ENCODE data around the gene ASPN.

The ASPN gene

GRCh38 chr9:92518199-92518598, 35.9 kb upstream of the ASPN start:
- Histone ChIP-seq H3K27ac (ENCODE audit: low read length) (no peak overlapping the region), H3K9me3 (ENCODE audit: control insufficient read depth in 2 of 2, low read length in 2 of 2) (no peaks in the 10 kb centered on the region), H3K27me3 (ENCODE audit: control insufficient read depth in 1 of 2, insufficient read depth in 2 of 2, low read length in 2 of 2) (no peaks in the 10 kb centered on the region), H3K36me3 (ENCODE audit: control insufficient read depth in 2 of 2, insufficient read depth in 2 of 2, low read length in 2 of 2) (peaks cover 0 to 3% of the 10 kb centered on the region in 2 donors), H3K4me3 (ENCODE audit: low read length in 2 of 2) (no peak overlapping the region), H3K4me1 (ENCODE audit: control insufficient read depth, insufficient read depth, low read length) (peaks cover 3% of the 10 kb centered on the region), H3K9ac (ENCODE audit: low read length in 2 of 2) (no peak overlapping the region)

DNA sequence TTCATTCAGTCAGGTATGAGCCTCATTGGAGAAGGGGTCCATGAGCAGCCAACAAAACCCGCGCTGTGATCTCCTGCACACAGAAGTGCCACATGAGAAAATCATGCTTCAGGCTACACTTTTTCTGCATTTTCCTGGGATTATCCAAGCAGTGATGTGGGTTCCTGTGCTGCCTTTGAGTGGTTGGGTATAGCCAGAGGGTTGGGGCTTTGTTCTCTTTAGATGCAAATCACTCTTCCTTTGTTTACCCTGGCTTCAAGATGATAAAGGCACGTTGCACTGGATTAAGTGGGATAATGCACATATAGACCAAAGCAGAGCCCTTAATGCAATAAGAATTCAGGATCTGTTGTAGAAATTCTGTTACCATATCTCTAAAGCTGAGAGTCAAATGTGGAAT, 34.7 kb upstream of the ASPN start:
- no peak overlapping the region for H3K9ac ChIP-seq (ENCODE audit: low read length in 2 of 2)
- peaks cover 0 to 3% of the 10 kb centered on the region in 2 donors for H3K36me3 ChIP-seq (ENCODE audit: control insufficient read depth in 2 of 2, insufficient read depth in 2 of 2, low read length in 2 of 2)
- H3K4me3 ChIP-seq (ENCODE audit: low read length in 2 of 2) = no peak overlapping the region
- no peaks in the 10 kb centered on the region for H3K9me3 ChIP-seq (ENCODE audit: control insufficient read depth in 2 of 2, low read length in 2 of 2)
- no peaks in the 10 kb centered on the region for H3K27me3 ChIP-seq (ENCODE audit: control insufficient read depth in 1 of 2, insufficient read depth in 2 of 2, low read length in 2 of 2)
- H3K27ac ChIP-seq (ENCODE audit: low read length) = no peak overlapping the region
- peaks cover 9% of the 10 kb centered on the region for H3K4me1 ChIP-seq (ENCODE audit: control insufficient read depth, insufficient read depth, low read length)

DNA sequence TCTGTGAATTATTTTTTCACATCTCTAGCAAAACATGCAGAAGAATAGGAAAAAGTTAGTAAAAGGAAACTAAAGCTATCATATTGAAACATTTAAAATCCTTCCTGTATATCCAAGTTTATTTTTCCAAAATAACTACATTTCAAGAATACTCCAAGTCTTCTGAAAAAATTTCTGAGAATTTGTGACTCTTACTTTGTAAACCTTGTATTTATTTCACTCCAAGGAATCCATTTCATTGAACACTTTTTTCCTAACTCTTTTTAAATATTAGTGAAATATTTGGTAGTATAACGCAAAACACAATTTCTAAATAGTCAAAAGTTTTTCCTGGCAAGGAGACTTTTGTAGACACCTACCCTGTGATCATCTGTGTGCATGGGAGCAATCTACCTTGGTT, 34.2 kb upstream of the ASPN start:
- Histone ChIP-seq H3K4me3 (ENCODE audit: low read length in 2 of 2) (no peak overlapping the region), H3K4me1 (ENCODE audit: control insufficient read depth, insufficient read depth, low read length) (peaks cover 9% of the 10 kb centered on the region), H3K9me3 (ENCODE audit: control insufficient read depth in 2 of 2, low read length in 2 of 2) (no peaks in the 10 kb centered on the region), H3K9ac (ENCODE audit: low read length in 2 of 2) (no peak overlapping the region), H3K27ac (ENCODE audit: low read length) (no peak overlapping the region), H3K36me3 (ENCODE audit: control insufficient read depth in 2 of 2, insufficient read depth in 2 of 2, low read length in 2 of 2) (peaks cover 0 to 3% of the 10 kb centered on the region in 2 donors), H3K27me3 (ENCODE audit: control insufficient read depth in 1 of 2, insufficient read depth in 2 of 2, low read length in 2 of 2) (no peaks in the 10 kb centered on the region)

- Histone ChIP-seq H3K9ac (ENCODE audit: low read length in 2 of 2) (no peak overlapping the region), H3K36me3 (ENCODE audit: control insufficient read depth in 2 of 2, insufficient read depth in 2 of 2, low read length in 2 of 2) (peaks cover 0 to 3% of the 10 kb centered on the region in 2 donors), H3K27me3 (ENCODE audit: control insufficient read depth in 1 of 2, insufficient read depth in 2 of 2, low read length in 2 of 2) (no peaks in the 10 kb centered on the region), H3K4me3 (ENCODE audit: low read length in 2 of 2) (no peak overlapping the region), H3K27ac (ENCODE audit: low read length) (no peak overlapping the region), H3K9me3 (ENCODE audit: control insufficient read depth in 2 of 2, low read length in 2 of 2) (no peaks in the 10 kb centered on the region), H3K4me1 (ENCODE audit: control insufficient read depth, insufficient read depth, low read length) (peaks cover 9% of the 10 kb centered on the region)
Observed at GRCh38 chr9:92514635-92515034, 32.3 kb upstream of the ASPN start.

DNA sequence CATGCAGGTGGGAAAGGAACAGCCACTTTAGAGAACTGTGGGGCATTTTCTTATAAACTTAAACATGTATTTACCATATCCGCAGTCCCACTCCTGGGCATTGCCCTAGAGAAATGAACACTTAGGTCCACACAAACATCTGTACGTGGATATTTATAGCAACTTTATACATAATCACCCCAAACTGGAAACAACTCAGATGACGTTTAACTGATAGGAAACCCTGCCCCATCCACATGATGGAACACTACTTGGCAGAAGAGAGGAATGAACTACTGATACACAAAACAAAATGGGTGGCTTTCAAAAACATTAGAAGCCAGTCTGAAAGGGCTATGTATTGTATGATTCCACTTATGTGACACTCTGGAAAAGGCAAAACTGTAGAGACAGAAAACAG, 31.0 kb upstream of the ASPN start:
- no peak overlapping the region for H3K27ac ChIP-seq (ENCODE audit: low read length)

GRCh38 chr9:92512622-92513021, 30.3 kb upstream of the ASPN start:
- H3K9me3 ChIP-seq (ENCODE audit: control insufficient read depth in 2 of 2, low read length in 2 of 2) = no peaks in the 10 kb centered on the region
- H3K27ac ChIP-seq (ENCODE audit: low read length) = no peak overlapping the region

More for the DNA sequence above, 31.0 kb upstream of the ASPN start:
- peaks cover 9% of the 10 kb centered on the region for H3K4me1 ChIP-seq (ENCODE audit: control insufficient read depth, insufficient read depth, low read length)
- no peaks in the 10 kb centered on the region for H3K27me3 ChIP-seq (ENCODE audit: control insufficient read depth in 1 of 2, insufficient read depth in 2 of 2, low read length in 2 of 2)
- no peak overlapping the region for H3K9ac ChIP-seq (ENCODE audit: low read length in 2 of 2)
- peaks cover 0 to 3% of the 10 kb centered on the region in 2 donors for H3K36me3 ChIP-seq (ENCODE audit: control insufficient read depth in 2 of 2, insufficient read depth in 2 of 2, low read length in 2 of 2)
- peak overlapping the region in 1 of 2 donors; percentile 1 for H3K4me3 ChIP-seq (ENCODE audit: low read length in 2 of 2)
- no peaks in the 10 kb centered on the region for H3K9me3 ChIP-seq (ENCODE audit: control insufficient read depth in 2 of 2, low read length in 2 of 2)

DNA sequence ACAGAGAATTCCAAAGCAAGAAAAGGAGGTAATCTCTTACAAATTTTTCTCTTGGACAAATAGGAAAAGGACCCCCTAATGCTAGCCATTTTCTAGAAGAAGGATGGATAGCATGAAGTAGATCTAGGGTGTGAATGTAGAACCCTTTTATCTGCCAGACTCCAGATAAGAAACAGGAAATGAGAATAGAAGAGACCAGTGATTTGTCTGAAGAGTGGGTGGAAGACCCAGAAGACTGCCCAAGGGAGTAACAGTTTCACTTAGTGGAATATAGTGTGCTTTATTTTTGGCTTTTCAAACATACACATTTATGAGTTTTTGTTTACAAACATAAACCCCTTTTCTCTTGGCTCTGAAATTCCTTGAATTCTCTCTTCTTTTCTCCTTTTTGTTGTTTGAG, 28.4 kb upstream of the ASPN start:
- H3K27me3 ChIP-seq (ENCODE audit: control insufficient read depth in 1 of 2, insufficient read depth in 2 of 2, low read length in 2 of 2) = no peaks in the 10 kb centered on the region
- no peak overlapping the region for H3K9ac ChIP-seq (ENCODE audit: low read length in 2 of 2)
- H3K4me1 ChIP-seq (ENCODE audit: control insufficient read depth, insufficient read depth, low read length) = peaks cover 32% of the 10 kb centered on the region
- H3K36me3 ChIP-seq (ENCODE audit: control insufficient read depth in 2 of 2, insufficient read depth in 2 of 2, low read length in 2 of 2) = no peaks in the 10 kb centered on the region
- H3K4me3 ChIP-seq (ENCODE audit: low read length in 2 of 2) = no peak overlapping the region
- H3K27ac ChIP-seq (ENCODE audit: low read length) = no peak overlapping the region
- no peaks in the 10 kb centered on the region for H3K9me3 ChIP-seq (ENCODE audit: control insufficient read depth in 2 of 2, low read length in 2 of 2)

More at GRCh38 chr9:92512622-92513021, 30.3 kb upstream of the ASPN start:
- peaks cover 0 to 3% of the 10 kb centered on the region in 2 donors for H3K36me3 ChIP-seq (ENCODE audit: control insufficient read depth in 2 of 2, insufficient read depth in 2 of 2, low read length in 2 of 2)
- H3K9ac ChIP-seq (ENCODE audit: low read length in 2 of 2) = no peak overlapping the region
- no peaks in the 10 kb centered on the region for H3K27me3 ChIP-seq (ENCODE audit: control insufficient read depth in 1 of 2, insufficient read depth in 2 of 2, low read length in 2 of 2)
- no peak overlapping the region for H3K4me3 ChIP-seq (ENCODE audit: low read length in 2 of 2)
- H3K4me1 ChIP-seq (ENCODE audit: control insufficient read depth, insufficient read depth, low read length) = peaks cover 16% of the 10 kb centered on the region

DNA sequence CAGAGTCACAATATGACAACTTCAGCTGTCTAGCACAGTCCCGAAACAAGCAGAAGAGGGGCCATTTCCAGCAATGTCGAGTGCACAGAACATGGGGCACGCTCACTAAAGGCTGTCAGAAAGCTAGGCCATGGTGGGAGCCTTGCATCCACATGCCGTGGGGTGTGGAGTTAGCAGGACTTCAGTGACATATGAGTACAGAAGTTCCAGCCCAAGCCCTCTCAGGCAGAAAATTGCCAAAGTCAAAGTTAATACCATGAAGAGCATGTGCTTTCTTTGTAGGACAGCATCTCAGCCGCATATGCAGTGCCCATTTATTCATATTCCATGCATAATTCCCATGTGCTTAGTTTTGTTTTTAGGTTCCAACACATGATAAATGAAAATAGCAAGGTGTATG, 26.7 kb upstream of the ASPN start:
- no peaks in the 10 kb centered on the region for H3K27me3 ChIP-seq (ENCODE audit: control insufficient read depth in 1 of 2, insufficient read depth in 2 of 2, low read length in 2 of 2)
- no peak overlapping the region for H3K9ac ChIP-seq (ENCODE audit: low read length in 2 of 2)
- H3K9me3 ChIP-seq (ENCODE audit: control insufficient read depth in 2 of 2, low read length in 2 of 2) = no peaks in the 10 kb centered on the region
- H3K27ac ChIP-seq (ENCODE audit: low read length) = no peak overlapping the region
- no peak overlapping the region for H3K4me3 ChIP-seq (ENCODE audit: low read length in 2 of 2)
- H3K4me1 ChIP-seq (ENCODE audit: control insufficient read depth, insufficient read depth, low read length) = peaks cover 45% of the 10 kb centered on the region
- no peaks in the 10 kb centered on the region for H3K36me3 ChIP-seq (ENCODE audit: control insufficient read depth in 2 of 2, insufficient read depth in 2 of 2, low read length in 2 of 2)

- Histone ChIP-seq H3K9ac (ENCODE audit: low read length in 2 of 2) (peak overlapping the region in 1 of 2 donors; percentile 54), H3K36me3 (ENCODE audit: control insufficient read depth in 2 of 2, insufficient read depth in 2 of 2, low read length in 2 of 2) (no peaks in the 10 kb centered on the region), H3K27me3 (ENCODE audit: control insufficient read depth in 1 of 2, insufficient read depth in 2 of 2, low read length in 2 of 2) (no peaks in the 10 kb centered on the region), H3K4me1 (ENCODE audit: control insufficient read depth, insufficient read depth, low read length) (peaks cover 46% of the 10 kb centered on the region), H3K27ac (ENCODE audit: low read length) (peak overlapping the region; percentile 77), H3K9me3 (ENCODE audit: control insufficient read depth in 2 of 2, low read length in 2 of 2) (no peaks in the 10 kb centered on the region), H3K4me3 (ENCODE audit: low read length in 2 of 2) (peak overlapping the region; percentile 31)
Observed at GRCh38 chr9:92508018-92508820, 25.9 kb upstream of the ASPN start.

- peak overlapping the region in 1 of 2 donors; percentile 54 for H3K9ac ChIP-seq (ENCODE audit: low read length in 2 of 2)
- H3K27ac ChIP-seq (ENCODE audit: low read length) = peak overlapping the region; percentile 77
- peaks cover 40% of the 10 kb centered on the region for H3K4me1 ChIP-seq (ENCODE audit: control insufficient read depth, insufficient read depth, low read length)
- H3K27me3 ChIP-seq (ENCODE audit: control insufficient read depth in 1 of 2, insufficient read depth in 2 of 2, low read length in 2 of 2) = no peaks in the 10 kb centered on the region
- H3K4me3 ChIP-seq (ENCODE audit: low read length in 2 of 2) = peak overlapping the region; percentile 31
- no peaks in the 10 kb centered on the region for H3K9me3 ChIP-seq (ENCODE audit: control insufficient read depth in 2 of 2, low read length in 2 of 2)
- no peaks in the 10 kb centered on the region for H3K36me3 ChIP-seq (ENCODE audit: control insufficient read depth in 2 of 2, insufficient read depth in 2 of 2, low read length in 2 of 2)
Observed at GRCh38 chr9:92507496-92507895, 25.2 kb upstream of the ASPN start.

DNA sequence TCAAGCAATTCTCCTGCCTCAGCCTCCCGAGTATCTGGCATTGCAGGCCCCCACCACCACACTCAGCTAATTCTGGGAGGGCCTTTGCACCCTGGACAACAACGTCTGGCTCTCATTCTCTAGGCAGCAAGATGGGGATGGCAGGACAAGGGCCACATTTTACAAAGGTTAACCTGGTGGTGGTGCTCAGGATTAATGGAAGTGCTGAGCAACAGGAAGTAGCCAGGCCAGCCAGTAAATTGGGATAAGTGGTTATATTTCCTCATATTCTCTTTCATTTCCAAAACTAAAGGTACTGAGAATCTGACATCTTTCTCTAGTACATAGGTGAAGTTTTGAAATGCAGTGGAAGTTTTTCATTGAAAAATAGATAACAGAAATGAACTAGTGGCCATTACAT, 24.7 kb upstream of the ASPN start:
- Histone ChIP-seq H3K9me3 (ENCODE audit: control insufficient read depth in 2 of 2, low read length in 2 of 2) (no peaks in the 10 kb centered on the region), H3K36me3 (ENCODE audit: control insufficient read depth in 2 of 2, insufficient read depth in 2 of 2, low read length in 2 of 2) (no peaks in the 10 kb centered on the region), H3K27me3 (ENCODE audit: control insufficient read depth in 1 of 2, insufficient read depth in 2 of 2, low read length in 2 of 2) (no peaks in the 10 kb centered on the region), H3K4me3 (ENCODE audit: low read length in 2 of 2) (no peak overlapping the region), H3K4me1 (ENCODE audit: control insufficient read depth, insufficient read depth, low read length) (peaks cover 43% of the 10 kb centered on the region), H3K9ac (ENCODE audit: low read length in 2 of 2) (peak overlapping the region in 1 of 2 donors; percentile 54), H3K27ac (ENCODE audit: low read length) (peak overlapping the region; percentile 77)

Data from stomach smooth muscle (tissue), 2 donors.